Choroid plexus epithelial cell (primary cell): ENCODE results near the gene PLXND1.
A peak's percentile ranks its signal among the peaks of the same experiment; 100 is the strongest.

ENCODE experiments used
- DNase-seq: peaks from one replicate; pipeline ENCODE4 v3.0.0-alpha.2; 2010; ENCODE audit warnings: low read depth
- H3K4me3 ChIP-seq: 2 replicates; pipeline ENCODE4 v1.5.1; 2011; ENCODE audit warnings: low read depth, mild to moderate bottlenecking, control low read depth, low read length, moderate library complexity
- CTCF ChIP-seq: conservative IDR thresholded peaks from 2 replicates; pipeline ENCODE4 v1.5.1; 2011; ENCODE audit warnings: low read depth, mild to moderate bottlenecking, control low read depth, inconsistent platforms, low read length, moderate library complexity

PLXND1 gene

DNA sequence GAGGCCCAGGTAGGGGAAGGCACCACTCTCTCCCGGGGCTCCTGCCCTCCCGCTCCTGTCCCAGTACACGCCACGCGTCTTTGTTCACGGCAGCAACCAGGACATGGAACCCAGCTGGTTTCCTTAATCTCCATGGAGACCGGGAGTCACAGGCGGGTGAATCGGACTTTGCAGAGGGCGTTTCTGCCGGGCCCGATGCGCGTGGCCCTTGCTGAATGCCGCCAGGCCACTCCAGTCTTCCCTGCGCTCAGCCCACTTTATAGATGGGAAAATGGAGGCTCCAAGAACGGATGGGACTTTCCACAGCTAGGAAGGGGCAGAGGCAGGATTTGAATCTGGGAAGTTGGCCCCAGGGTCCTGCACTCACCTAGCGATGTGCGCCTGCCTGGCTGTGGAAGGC is 7.4 kb downstream of the PLXND1 start:
- no peak overlapping the region for H3K4me3 ChIP-seq
- DNase-seq: no peak
- no peak for TF ChIP-seq CTCF

- DNase-seq: no peak
- TF ChIP-seq CTCF: no peak
- no peak overlapping the region for H3K4me3 ChIP-seq
Measured at GRCh38 chr3:129598484-129598883, 8.0 kb downstream of the PLXND1 start.

DNA sequence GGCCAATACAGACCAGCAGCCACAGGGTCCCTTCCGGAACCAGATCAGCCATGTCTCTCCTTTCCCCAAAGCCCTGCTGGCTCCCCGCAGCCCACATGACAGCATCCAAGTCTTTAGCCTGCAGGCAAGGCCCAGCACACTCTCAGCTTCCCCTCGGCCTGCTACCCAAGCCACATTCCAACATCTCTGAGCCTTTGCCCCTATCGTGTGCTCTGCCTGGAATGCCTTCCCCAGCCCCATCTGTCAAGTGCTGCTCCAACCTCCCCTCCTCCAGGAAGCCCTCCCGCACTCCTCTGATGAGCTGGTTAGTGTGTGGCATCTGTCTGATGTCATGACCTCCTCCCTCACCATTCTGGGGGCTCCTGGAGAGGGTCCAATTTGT is 8.5 kb downstream of the PLXND1 start:
- no peak overlapping the region for H3K4me3 ChIP-seq
- no peak for TF ChIP-seq CTCF
- peak; percentile 56 for DNase-seq

DNA sequence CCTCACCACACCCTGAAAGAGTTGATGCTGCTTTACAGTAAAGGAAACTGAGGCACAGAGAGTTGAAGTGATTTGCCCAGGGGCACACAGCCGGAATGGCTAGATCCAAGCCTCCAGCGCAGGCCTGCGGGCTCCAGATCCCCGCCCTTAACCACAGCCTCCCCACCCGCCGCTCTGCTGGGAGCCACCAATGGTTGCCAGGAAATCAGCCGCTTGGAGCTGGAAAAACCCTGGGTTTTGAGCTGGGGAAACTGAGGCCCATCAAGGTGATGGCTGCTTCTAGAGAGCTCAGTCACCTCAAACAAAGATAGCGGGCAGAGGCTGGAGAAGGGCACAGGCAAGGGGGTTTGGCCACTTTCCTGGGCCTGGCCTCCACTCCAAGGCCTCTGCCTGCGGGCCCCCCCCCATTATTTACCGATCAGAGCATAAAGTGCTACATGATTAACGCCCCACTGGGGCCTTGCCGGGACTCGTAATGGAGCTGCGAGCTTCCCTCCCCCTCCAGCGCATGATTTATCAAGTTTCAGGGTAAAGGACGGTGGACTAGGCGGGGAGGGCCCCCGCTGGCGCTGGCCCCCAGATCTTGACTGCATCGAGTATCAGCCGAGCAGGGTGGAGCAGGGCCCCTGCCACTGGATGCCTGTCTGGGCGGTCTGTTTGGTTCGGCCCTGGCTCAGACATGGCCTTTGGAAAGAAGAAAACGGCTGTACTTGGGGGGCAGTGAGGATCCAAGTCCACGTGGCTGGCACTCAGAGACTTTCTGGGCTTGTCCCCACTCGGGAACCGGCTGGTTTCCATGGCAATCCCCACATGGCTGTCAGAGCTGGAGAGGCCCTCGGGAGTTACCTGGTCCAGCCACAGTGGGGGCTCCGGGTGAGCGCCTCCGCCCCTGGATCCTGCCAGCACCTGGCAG is 9.1 kb downstream of the PLXND1 start:
- peak; percentile 69 for DNase-seq
- no peak overlapping the region for H3K4me3 ChIP-seq
- no peak for TF ChIP-seq CTCF

GRCh38 chr3:129596194-129597086 is 10.0 kb downstream of the PLXND1 start:
- H3K4me3 ChIP-seq: no peak overlapping the region
- TF ChIP-seq CTCF: no peak
- peak; percentile 88 for DNase-seq

- H3K4me3 ChIP-seq: no peak overlapping the region
- TF ChIP-seq CTCF: no peak
- DNase-seq: no peak
Measured at GRCh38 chr3:129595544-129596193, 10.8 kb downstream of the PLXND1 start.
